HG03135 (cell line): Measurements from ENCODE around the gene KCNJ2.
A peak's percentile ranks its signal among the peaks of the same experiment; 100 is the strongest.

Source experiments
- ATAC-seq: cut with Tn5 transposase; IDR thresholded peaks from one replicate; pipeline ENCODE4 v1.9.1; 2021; ENCODE audit warnings: mild to moderate bottlenecking, moderate library complexity; ENCODE audit not compliant: unreplicated experiment

Gene KCNJ2

DNA sequence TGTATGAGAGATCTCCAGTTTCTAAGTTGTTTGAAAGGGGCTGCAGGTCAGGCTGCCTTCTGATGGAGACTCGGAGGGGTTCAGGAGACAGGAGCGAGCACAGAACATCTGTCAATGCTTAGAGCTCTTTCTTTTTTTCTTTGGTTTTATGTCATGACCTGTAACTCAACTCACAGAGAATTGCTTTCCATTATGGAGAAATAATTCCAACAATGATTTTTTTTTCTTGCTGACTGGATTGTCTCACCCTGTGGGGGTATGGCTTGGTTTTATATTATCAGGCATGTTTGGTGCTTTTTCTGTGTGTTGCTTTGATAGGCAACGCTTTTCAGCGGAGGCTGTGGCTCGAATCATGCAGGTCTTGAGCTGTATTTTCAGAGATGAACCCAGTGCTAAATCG lies 10.7 kb upstream of the KCNJ2 start:
- no peak for ATAC-seq

DNA sequence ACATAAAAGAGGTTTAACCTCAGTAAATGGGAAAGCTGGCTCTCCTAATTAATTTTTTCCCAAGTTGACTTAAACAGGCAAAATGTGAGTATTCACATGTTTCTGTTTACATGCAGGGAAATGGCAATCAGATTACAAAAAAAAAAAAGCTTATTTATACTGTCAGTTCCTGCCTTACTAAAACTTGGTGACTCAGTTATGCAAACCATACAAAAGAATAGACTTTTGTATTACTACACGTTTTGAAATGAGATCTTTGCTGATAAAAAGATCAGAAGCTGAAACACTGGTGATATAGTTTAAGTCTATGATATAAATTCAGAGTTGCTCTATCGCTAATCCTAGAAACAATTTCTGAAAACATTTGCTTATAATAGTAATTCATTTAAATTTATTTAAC lies 9.4 kb upstream of the KCNJ2 start:
- no peak for ATAC-seq

DNA sequence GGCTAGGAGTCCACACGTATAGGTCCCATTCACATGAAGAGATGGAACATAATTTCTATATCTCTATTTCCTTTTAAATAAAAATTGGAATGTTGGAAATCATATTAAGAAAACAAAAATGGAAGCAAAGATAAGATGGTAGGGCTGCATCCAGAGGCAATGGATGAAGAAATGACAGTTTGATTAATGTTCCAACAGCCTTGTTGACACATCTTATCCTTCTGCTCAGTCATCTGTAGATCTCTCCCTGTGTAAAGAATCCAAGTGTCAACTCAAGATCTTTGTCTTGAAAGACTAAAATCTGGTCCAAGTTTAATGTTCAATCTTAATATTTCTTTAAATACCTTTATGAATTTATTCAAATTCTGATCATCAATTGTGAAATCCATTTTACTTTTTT lies 7.8 kb upstream of the KCNJ2 start:
- ATAC-seq, result no peak

DNA sequence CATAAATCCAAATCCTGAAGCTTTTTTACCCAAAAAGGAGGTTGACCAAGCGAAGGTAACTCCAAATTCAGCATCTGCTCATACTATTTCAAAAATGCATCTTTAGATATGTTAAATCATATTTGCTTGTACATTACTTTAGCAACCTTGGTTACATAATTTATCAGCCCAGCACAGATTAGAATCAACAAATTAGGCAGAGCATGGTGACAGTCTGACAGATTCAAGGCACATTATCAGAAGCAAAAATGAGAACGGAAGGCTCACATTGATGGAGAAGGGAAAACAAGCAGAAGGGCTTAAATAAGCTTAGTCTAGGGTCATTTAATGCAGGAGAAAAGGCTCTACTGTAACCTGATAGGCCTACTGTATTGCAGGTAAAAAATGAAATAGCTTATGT lies 3.9 kb upstream of the KCNJ2 start:
- ATAC-seq, result no peak

DNA sequence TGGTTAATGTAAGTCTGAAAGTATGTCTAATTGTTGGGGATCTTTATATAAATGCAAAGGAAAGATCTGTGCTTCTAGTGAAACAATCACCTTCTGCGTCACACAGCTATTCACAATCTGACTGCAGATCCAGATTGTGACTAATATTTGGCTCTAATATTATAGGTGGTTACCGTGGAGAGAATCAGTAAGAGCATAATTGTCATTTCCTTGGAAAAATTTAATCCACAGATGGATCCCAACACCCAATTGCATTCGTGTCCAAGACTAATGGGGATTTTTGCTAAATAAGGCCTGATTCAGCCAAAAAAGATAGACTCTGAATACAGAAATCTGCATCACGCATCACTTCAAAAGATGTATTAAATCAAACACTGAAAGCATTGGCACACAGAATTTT lies 2.7 kb upstream of the KCNJ2 start:
- ATAC-seq, result no peak

DNA sequence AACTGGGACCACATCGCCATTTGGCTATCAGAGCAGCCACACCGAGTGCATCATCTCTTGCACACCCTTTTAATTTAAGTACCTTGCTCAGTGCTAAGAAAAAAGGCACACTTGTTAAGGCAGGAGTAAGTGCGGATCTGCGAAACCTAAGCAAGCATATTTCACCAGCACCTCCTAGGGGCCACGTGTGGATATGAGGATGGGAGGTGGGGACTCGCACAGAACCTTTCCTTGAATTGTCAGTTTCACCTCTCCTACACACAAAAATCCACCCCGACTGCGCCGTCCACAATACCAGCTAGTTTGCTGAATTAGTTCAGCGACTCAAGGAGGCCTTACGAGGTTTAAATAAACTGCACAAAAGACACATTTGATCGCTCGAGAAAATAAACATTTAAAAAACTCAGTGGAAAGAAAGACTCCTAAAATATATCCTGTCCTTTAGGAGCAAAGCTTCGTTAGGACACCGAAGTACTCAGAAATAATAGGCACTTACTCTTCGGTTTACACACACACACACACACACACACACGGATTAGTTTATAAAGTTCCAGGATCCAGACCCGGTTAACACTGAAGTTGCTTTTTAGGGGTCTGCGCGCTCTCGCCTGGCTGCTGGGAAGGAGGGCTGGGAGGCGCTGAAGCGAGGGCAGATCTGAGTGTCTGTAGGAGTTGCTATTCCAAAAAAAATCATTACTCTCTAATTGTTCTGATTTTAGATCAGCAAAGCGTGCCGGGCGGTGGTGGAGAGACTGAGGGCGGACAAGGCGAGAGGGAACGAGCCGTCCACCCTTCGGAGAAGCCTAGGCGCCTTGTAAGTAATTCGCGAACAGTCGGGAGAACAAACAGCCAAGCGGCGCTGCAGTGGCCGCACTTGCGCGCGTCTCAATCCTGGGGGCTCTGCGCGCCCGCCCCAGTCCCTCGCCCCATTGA lies 1.0 kb upstream of the KCNJ2 start:
- peak; percentile 27 for ATAC-seq

DNA sequence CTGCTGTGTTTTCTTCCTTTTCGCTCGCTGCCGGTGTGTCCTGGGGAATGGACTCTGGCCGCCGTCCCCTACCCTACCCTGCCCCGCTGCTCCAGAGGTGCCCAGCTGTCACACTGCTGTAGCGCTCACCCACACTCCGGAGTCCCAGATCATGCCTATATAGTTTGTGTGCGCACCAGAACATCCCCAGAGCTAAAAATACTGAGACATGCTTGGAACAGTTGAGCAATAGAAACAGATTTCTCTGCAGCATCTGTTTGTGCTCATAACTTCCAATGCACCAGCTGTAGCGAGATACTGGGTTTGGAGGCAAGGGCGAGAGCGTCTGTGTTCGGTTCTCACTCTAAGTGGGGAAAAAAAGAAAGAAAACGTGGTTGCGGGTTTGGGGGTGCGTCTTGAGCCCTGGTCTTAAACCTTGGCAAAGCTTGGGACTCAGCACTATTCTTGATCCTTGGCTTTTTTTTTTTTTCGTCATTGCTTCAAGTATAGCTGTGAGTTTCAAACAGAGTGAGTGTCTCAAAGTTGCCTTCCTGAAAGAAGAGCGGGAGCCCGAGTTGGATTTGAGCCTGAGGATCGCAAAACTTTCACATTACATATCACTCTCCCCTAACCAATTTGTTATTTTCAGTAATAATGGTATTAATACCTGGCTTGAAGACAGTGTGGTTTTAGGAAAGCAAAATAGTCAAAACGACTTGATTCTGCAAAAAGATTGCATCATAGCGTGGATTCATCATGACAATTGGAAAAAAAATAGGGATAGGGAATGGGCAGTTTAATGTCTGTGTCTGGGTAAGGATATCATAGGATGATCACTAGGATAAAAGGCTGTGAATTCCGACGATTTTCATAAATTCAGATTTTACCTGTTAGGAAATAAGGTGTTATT lies 621 bp downstream of the KCNJ2 start:
- no peak for ATAC-seq

DNA sequence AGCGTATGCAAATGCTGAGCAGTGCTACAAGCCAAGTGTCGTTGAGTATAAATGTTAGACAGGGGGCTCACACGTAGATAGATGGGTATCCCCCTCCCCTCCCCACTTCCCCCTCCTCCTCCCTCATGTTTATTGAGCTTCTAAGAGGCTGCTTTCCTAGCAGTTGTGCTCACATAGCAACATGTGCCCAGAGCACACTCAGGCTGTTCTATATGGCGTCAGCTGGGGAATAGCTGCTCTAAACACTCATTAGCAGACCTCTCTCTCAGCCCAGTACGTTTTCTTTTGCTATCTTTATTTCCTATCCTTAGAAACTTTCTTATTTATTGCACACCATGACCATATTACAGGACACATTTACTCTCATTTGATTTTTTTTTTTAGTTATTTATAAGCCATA lies 1.8 kb downstream of the KCNJ2 start:
- no peak for ATAC-seq

DNA sequence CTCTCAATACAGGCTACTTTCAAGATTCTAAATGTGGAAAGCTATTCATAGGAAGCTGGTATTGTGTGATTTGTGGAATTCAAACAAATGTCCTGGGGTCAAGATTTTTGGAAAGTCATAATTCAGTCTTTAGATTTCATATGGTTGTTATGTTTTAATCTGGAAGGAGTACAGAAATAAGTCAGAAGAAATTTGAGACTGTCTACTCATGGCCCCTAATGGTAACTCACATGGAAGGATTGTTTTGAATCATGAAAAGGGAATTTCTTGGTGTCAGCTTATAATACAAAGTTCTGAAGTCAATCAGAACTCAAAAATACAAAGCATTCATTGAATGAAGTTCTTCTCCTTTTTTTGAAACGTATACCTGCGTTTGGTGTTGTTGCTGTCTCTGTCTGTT lies 3.1 kb downstream of the KCNJ2 start:
- ATAC-seq, result no peak

DNA sequence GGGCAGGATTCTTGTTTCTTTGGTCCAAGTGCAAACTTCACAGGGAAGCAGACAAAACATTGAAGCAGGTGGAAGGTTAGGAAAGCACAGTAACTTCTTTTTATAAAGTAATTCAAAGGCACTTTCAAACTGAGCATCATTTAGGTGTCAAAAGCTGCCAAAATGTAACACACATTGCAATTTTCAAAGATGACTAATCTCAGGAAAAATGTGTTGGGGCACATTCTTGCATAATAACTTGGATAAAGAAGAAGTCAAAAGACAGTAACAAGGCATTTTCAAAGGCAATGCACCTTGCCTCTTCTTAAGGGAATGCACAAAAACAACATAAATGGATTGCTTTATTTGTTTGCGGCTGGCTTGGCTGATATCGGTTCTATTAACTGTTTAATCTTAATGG lies 3.6 kb downstream of the KCNJ2 start:
- no peak for ATAC-seq

DNA sequence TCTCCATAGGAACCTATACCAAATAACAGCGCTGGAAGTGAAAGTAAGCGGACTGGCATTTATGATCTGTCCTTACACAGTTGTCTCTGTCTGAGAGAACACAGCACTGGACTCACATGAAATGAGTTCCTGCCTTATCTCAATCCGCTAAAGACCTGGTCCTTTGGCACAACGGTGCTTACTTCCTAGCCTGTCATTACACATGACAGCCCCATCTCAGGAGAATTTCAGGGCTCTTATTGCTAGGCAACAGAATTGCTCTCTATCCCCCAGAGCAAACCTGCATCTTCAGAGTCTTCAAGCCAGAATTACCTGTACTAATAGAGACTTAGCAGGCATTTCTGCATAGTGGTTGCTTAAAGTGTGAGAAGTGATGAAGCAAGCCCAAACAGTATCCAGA lies 4.3 kb downstream of the KCNJ2 start:
- ATAC-seq, result no peak

DNA sequence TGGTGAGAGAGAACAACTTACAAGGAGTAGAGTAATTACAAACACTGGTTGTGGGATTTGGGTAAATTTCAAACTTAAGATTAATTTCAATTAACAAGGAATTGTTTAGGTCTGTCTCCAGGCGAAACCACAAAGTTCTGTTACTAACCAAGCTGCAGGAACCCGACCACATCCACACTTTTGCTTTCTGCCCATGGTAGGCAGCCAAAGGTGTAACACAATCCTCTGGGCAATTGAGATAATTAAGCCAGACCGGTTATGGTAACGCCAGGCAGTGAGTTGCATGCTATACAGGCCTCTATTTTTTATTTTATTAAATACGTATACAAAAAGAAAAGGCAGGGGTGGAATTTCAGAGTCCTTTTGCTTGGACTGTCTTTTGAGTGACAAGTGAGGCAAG lies 12.0 kb downstream of the KCNJ2 start:
- ATAC-seq, result no peak

DNA sequence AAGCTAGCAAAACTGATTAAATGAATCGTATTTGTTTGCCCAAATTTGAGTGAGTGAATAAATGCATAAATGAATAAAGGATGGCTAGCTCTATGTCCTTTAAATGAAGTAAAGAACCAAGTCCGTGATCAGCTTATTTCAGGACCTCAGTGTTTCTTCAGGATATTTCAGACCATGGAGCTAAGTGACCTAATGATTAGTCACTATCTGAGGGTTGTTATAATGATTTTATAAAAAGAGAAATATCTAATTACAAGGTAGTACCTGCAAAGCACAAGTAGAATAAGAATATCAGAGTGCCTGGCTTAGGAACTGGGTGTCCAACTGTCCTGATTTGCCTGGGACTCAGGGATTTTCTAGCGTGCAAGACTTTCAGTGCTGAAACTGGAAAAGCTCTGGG lies 12.5 kb downstream of the KCNJ2 start:
- ATAC-seq, result no peak

DNA sequence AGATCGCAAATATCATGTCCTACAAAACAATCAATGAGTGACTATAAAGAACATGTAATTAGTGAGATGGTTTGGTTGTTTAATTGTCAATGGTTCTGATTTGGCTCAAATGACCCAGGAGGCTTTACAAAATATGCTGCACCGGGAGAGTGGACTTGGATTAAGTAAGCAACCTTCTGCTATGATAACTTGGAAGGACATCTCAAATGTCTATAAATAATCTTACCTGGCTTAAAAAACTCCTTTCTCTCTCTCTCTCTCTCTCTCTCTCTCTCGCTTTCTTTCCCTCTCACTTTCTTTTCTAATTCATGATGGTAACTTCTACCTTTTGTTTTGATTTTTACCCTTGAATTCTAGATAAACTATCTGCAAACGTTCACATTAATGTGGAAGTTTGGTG lies 14.2 kb downstream of the KCNJ2 start:
- ATAC-seq, result no peak

DNA sequence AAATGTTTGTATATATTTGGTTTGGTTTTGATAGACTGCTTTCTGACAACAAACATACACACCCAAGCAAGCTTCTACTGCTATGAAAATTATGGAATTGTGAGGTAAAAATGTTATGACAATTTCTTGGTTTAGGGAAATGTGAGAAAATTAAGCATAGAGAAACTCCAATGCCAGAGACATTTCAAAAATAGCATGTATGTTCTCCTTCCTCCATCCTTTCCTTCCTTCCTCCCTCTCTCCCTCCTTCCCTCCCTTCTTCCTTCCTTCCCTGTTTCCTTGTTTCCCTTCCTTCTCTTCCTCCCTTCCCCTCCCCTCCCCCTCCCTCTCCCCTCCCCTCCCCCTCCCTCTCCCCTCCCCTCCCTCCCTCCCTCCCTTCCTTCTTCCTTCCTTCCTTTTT lies 14.9 kb downstream of the KCNJ2 start:
- ATAC-seq, result no peak

DNA sequence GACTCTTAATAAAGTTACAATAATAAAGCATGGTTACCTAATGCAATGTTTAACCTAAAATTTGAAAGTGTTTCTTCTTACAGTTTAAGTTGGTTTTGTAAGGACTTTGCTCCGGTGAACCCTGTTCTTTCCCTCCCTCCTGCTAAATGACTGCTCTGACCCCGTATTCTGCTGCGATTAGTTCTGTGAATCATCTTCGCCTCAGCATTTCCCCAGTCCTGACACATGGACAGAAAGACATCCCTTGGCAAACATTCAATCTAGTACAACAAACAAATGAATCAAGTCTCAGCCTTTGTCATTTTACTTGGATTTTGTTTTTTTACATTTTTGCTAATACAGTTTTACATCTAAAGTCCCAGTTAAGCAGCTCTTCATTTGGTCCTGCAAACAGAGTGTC lies 15.4 kb downstream of the KCNJ2 start:
- no peak for ATAC-seq

DNA sequence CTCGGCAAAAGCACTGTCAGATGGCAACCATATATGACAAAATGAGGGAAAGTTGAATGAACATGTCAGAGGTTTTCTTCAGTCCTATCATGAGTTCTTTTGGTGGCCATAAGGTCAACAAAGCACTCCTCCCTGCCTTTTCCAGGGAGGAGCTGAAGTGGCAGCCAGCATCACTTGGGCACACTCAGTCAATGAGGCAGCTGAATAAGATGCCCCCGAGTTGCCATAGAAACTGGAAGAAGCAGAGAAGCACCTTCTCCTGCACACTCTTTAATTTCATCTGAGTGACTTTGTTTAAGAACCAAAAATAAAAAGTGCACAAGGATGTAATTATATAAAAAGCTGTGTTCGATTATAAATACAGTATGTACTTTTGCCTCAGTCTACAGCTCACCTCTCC lies 16.0 kb downstream of the KCNJ2 start:
- ATAC-seq, result no peak

DNA sequence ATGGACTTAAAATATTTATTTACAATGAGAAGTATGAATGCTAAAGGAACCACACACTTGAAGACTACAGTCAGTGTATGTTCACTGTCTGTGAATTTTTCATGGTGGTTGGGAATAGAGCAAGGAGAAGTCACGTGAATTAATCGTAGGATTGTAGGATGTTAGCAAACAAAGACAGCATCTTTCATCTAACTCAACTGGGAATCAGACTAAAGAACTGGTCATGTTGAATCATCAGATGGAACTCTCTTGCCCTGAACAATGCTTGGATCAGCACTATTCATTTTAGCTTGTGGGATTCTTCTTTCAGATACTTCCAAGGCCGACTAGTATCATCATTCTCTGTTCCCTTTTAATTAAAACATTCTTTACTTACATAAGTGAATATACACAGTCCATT lies 18.1 kb downstream of the KCNJ2 start:
- ATAC-seq, result no peak

DNA sequence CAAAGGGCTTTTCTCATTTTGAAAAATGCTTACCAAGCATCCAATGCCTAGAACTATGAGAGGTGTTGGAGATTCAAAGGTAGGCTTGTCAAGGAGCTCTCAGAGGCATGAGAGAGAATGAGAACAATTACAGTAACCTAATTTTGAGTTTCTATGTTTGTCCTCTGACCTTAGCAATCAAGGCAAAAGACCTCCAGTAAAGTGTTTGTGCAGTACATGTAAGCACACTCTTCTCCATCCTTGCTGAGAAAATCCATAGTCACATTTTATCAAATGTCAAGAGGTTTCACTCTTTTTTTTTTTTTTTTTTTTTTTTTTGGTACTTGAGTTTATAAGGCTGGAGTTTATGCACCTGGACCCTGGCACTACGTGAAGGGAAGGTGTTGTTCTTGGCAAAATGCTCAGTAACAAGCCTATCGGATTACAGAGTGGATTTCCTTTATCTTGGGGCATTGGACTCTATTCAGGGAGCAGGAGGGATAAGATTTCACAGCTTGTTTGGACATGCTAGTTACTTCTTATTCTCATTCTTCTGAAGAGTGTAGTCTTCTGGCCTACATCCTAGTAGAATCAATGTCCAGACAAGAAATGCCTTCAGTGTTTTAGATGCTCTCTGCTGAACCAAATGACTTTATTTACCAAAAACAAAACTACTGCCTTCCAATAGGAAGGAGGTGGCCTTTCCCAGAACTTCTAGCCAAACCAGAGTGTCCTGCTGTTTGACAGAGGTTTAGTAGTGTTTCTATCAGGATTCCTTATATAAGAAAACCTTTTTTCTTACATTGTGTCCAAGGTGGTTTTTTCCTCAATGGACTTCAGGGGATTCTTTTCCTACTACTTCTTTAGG lies 21.9 kb downstream of the KCNJ2 start:
- no peak for ATAC-seq

DNA sequence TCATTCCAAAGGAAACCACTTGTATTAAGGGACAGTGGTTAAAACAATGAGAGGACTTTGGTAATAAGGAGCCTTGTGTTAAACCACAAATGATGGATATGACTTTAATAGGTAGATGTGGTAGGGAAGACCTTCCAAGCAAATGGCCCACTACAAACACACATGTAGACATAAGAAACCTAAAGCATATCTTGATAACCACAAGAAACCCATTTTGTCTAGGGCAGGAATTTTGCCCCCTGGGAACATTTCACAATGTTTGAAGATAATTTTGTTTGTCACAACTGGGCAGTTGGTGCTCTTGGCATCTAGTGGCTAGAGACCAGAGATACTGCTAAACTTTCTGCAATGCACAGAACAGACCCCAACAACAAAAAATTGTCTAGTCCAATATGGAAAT lies 25.8 kb downstream of the KCNJ2 start:
- ATAC-seq, result no peak

DNA sequence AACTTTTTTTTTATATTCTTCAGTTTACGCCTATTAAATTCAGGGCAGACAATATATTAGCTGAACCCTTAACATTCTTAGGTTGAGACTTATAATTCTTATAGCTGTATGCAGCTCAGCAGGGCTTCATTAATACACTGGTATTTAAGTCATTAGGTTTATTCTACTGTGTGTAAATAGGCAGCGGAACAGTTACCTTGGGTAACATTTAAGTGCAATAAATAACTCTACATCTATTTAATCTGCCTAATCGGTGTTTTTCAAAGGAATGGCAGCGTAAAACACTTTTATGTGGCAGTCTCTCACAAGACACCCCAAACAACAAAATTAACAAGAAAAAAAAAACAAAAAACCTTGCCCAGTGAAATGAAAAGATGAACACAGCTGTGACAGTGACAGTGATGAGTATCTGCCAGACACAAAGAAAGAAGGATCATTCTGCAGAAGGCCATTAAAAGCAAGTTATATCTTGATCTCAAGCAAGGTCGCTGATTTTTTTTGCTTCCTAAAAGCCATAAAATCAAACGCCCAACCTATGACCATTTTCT lies 32.6 kb downstream of the KCNJ2 start:
- no peak for ATAC-seq
